GM12878 (cell line): ENCODE measurements around the gene ADAM10. TPM values are rescaled to one million over a fixed set of nuclear protein-coding genes. Genes with fewer than 3 reads are reported as not detected.

Experiments used
- ATAC-seq: fragments of 200-7000 bp; cut with Tn5 transposase; 3 replicates; pipeline ENCODE4 v1.9.1; 2020; ENCODE audit warnings: mild to moderate bottlenecking, moderate library complexity
- BruUV-seq: library from RNA; stranded (reverse); fragments of 400-500 nt; replicated peaks from 2 replicates; lab custom pipeline; 2021; lab: Mats Ljungman, UMichigan
- CTCF ChIA-PET: fragments of 300-600 bp; sonication (Branson Sonifier 250); formaldehyde crosslinking; extraction: SDS; loops from one replicate; lab custom pipeline; 2021; ENCODE audit warnings: inconsistent platforms; lab: Yijun Ruan, JAX
- POLR2A ChIA-PET: fragments of 350-600 bp; formaldehyde crosslinking; extraction: SDS; loops from one replicate; lab custom pipeline; 2021; ENCODE audit warnings: inconsistent platforms; lab: Charles Lee
- RAD21 ChIA-PET: fragments of 300-600 bp; sonication (Branson Sonifier 250); formaldehyde crosslinking; loops from one replicate; lab custom pipeline; 2023; ENCODE audit warnings: antibody characterized with exemption; ENCODE audit not compliant: unreplicated experiment; lab: Charles Lee
- SMC1A ChIA-PET: fragments of 300-600 bp; sonication (Branson Sonifier 250); formaldehyde crosslinking; loops from one replicate; lab custom pipeline; 2023; ENCODE audit not compliant: unreplicated experiment, uncharacterized antibody; lab: Charles Lee
- DNase-seq: peaks from one replicate; pipeline ENCODE4 v3.0.0-alpha.2; 2011; ENCODE audit warnings: low read depth, low spot score
- FAIRE-seq: peaks from 3 replicates; lab custom pipeline; 2011; peaks lifted over from hg19 to GRCh38; lab: Jason Lieb, UNC
- H2AFZ ChIP-seq: 2 replicates; pipeline ENCODE4 v1.6.0; 2011; ENCODE audit warnings: low read depth, low read length, control low read depth; ENCODE audit not compliant: control insufficient read depth
- H3K27ac ChIP-seq: 2 replicates; pipeline ENCODE4 v1.5.1; 2011; ENCODE audit warnings: control low read depth; ENCODE audit not compliant: control insufficient read depth, insufficient read depth
- H3K27me3 ChIP-seq, 2 experiments: replicated peaks in 1 of 2; 2 replicates each; pipeline versions ENCODE4 v1.6.0 to v1.6.1; 2011; ENCODE audit warnings: low read length in 1 of 2; ENCODE audit not compliant: control insufficient read depth in 2 of 2, insufficient read depth in 2 of 2
- H3K36me3 ChIP-seq, 2 experiments: 2 replicates each; pipeline ENCODE4 v1.5.1; 2011; ENCODE audit warnings: low read length in 1 of 2; ENCODE audit not compliant: control insufficient read depth in 2 of 2, insufficient read depth in 2 of 2
- H3K4me1 ChIP-seq: 2 replicates; pipeline ENCODE4 v1.6.1; 2011; ENCODE audit warnings: mild to moderate bottlenecking, low read length, moderate library complexity, mixed read lengths; ENCODE audit not compliant: control insufficient read depth, insufficient read depth
- H3K4me2 ChIP-seq: 2 replicates; pipeline ENCODE4 v1.6.0; 2011; ENCODE audit warnings: control low read depth; ENCODE audit not compliant: control insufficient read depth, insufficient read depth
- H3K4me3 ChIP-seq: fragments of 200-600 bp; sonication (generic); 2 replicates; pipeline ENCODE4 v1.5.1; 2016
- H3K79me2 ChIP-seq: 2 replicates; pipeline ENCODE4 v1.6.0; 2011; ENCODE audit warnings: low read length; ENCODE audit not compliant: control insufficient read depth, insufficient read depth
- H3K9ac ChIP-seq: 2 replicates; pipeline ENCODE4 v1.8.0; 2011; ENCODE audit warnings: low read length, control low read depth, mixed read lengths; ENCODE audit not compliant: control insufficient read depth, insufficient read depth
- H3K9me3 ChIP-seq: replicated peaks from 3 replicates; pipeline ENCODE4 v1.5.1; 2011; ENCODE audit warnings: mild to moderate bottlenecking, low read length; ENCODE audit not compliant: control insufficient read depth, insufficient read depth
- H4K20me1 ChIP-seq: 2 replicates; pipeline ENCODE4 v1.6.0; 2011; ENCODE audit not compliant: control insufficient read depth, insufficient read depth
- CEBPB ChIP-seq, 2 experiments: fragments of 150-350 bp in 1 of 2; IDR thresholded peaks; 2 replicates each; pipeline ENCODE4 v1.6.1; 2012 to 2014; ENCODE audit warnings: low read depth in 2 of 2, low read length in 2 of 2, borderline replicate concordance in 1 of 2, inconsistent platforms in 1 of 2
- CTCF ChIP-seq, 3 experiments: IDR thresholded peaks in 2 of 3; conservative IDR thresholded peaks in 1 of 3; 2 replicates each; pipeline ENCODE4 v1.5.1; 2011; ENCODE audit warnings: low read depth in 3 of 3, low read length in 3 of 3, mild to moderate bottlenecking in 3 of 3, control low read depth in 2 of 3, moderate library complexity in 2 of 3, inconsistent platforms in 1 of 3, mixed read lengths in 1 of 3; ENCODE audit not compliant: control insufficient read depth in 2 of 3, insufficient read depth in 1 of 3; ENCODE audit errors: extremely low read depth in 1 of 3
- E2F4 ChIP-seq: IDR thresholded peaks from 2 replicates; pipeline ENCODE4 v1.6.1; 2012; ENCODE audit warnings: low read depth, low read length, improper control_type of control experiment
- HDAC6 ChIP-seq: fragments of 200-600 bp; sonication (generic); IDR thresholded peaks from one replicate; pipeline ENCODE4 v1.8.0; 2017; ENCODE audit warnings: antibody characterized with exemption; ENCODE audit not compliant: unreplicated experiment
- MYB ChIP-seq: fragments of 150-350 bp; IDR thresholded peaks from 2 replicates; pipeline ENCODE4 v1.6.1; 2014; ENCODE audit warnings: mild to moderate bottlenecking, low read depth, low read length, borderline replicate concordance
- PML ChIP-seq: IDR thresholded peaks from 2 replicates; pipeline ENCODE4 v1.6.1; 2012; ENCODE audit warnings: low read length, inconsistent platforms
- RCOR1 ChIP-seq: conservative IDR thresholded peaks from 2 replicates; pipeline ENCODE4 v1.6.1; 2012; ENCODE audit warnings: low read depth, low read length, improper control_type of control experiment
- TAF1 ChIP-seq: IDR thresholded peaks from 2 replicates; pipeline ENCODE4 v1.6.1; 2011; ENCODE audit warnings: mild to moderate bottlenecking, low read depth, low read length, borderline replicate concordance
- ZZZ3 ChIP-seq: IDR thresholded peaks from 2 replicates; pipeline ENCODE4 v1.6.1; 2011; ENCODE audit warnings: low read depth; ENCODE audit not compliant: control insufficient read depth, insufficient read length
- WGBS: methylation state at CpG from one replicate; pipeline ENCODE4 v1.1.6; 2016; ENCODE audit warnings: low lambda C conversion rate; ENCODE audit not compliant: insufficient replicate concordance, insufficient coverage; ENCODE audit errors: missing lambda C conversion rate; 5-methylcytosine and 5-hydroxymethylcytosine counted together
- in situ Hi-C: fragments of 300-500 bp; cut with MboI; formaldehyde crosslinking; loops from 9 replicates; pipeline ENCODE4 v1.14.3; 2018; ENCODE audit warnings: mixed read lengths
- intact Hi-C: fragments of 100-400 bp; cut with micrococcal nuclease; formaldehyde crosslinking; loops from one replicate; pipeline ENCODE4 v1.14.2; 2022; ENCODE audit not compliant: unreplicated experiment
- polyA plus RNA-seq, 11 experiments: library from polyadenylated mRNA; depleted of rRNA in 4 of 11; unstranded in 6 of 11; stranded (reverse) in 5 of 11; fragments of >200 nt; fragmentation: Nextera tagmentation in 4 of 11; fragmentation: Illumina TruSeq in 1 of 11; extraction: Ambion mirVana in 4 of 11; extraction: Trizol in 1 of 11; gene quantifications; 1 replicate in 1 of 11; 2 replicates in 10 of 11; pipeline versions ENCODE4 v1.2.1 to v1.2.3, GENCODE V29; 2011 to 2016; ENCODE audit warnings: inconsistent platforms in 2 of 11, missing spikeins in 2 of 11, low read depth in 1 of 11
- total RNA-seq, 4 experiments: library from RNA; depleted of rRNA in 3 of 4; stranded (reverse); fragments of >200 nt in 3 of 4; fragmentation: Illumina TruSeq in 1 of 4; extraction: Trizol in 1 of 4; gene quantifications; 2 replicates each; pipeline versions ENCODE4 v1.2.1 to v1.2.3, GENCODE V29; 2013 to 2021

ADAM10 gene
- total and polyA plus RNA-seq, 10 of the 15 experiments (the other 5 are each of a cell fraction or from before 2014, with no cell fraction given): 10.0 to 88.9 (median 51.7) TPM

GRCh38 chr15:58740436-58740835 is 9.1 kb downstream of the ADAM10 start (continued):
- TF ChIP-seq CTCF (IDR thresholded peaks at IDR 0.05 in 2 of 3, conservative IDR thresholded peaks at IDR 0.05 in 1 of 3; ENCODE audit: control insufficient read depth in 2 of 3, extremely low read depth in 1 of 3, insufficient read depth in 1 of 3, low read depth in 3 of 3, low read length in 3 of 3) (no peak), ZZZ3 (no peak)

GRCh38 chr15:58738046-58738707 is 11.3 kb downstream of the ADAM10 start:
- WGBS: 97% methylated on average over 1 of the region's 1 CpG
- Histone ChIP-seq H3K9ac (no peak overlapping the region), H3K79me2 (peaks cover 92% of the 10 kb centered on the region), H3K9me3 (no peaks in the 10 kb centered on the region; the same call in 2 of the 3 replicates), H2AFZ (no peak overlapping the region), H3K4me3 (no peak overlapping the region), H3K4me2 (no peak overlapping the region), H3K27me3 (no peaks in the 10 kb centered on the region), H4K20me1 (no peaks in the 10 kb centered on the region), H3K27ac (no peak overlapping the region), H3K4me1 (no peaks in the 10 kb centered on the region), H3K36me3 (no peaks in the 10 kb centered on the region)
- POLR2A ChIA-PET: interaction anchor here (0.9 to 1.6 kb wide), 3 partner anchors 12 to 59 kb away, joined by 3 to 4 read pairs (median 3); no protein-coding TSS in a partner anchor
- intact Hi-C loops: no loop called here
- SMC1A ChIA-PET: interaction anchor here (0.7 to 3.4 kb wide), 4 partner anchors 9 to 763 kb away, joined by 3 to 19 read pairs (median 5); no protein-coding TSS in a partner anchor
- in situ Hi-C loops: no loop called here
- FAIRE-seq: no peak
- CTCF ChIA-PET: interaction anchor here (0.7 to 2.0 kb wide), 5 partner anchors 8 to 46 kb away, joined by 3 to 4 read pairs (median 4); no protein-coding TSS in a partner anchor
- DNase-seq: no peak
- BruUV-seq: no TSS peak
- TF ChIP-seq CEBPB (IDR thresholded peaks at IDR 0.05; ENCODE audit: borderline replicate concordance in 1 of 2, low read depth in 2 of 2, low read length in 2 of 2) (no peak), MYB (no peak), PML (no peak), TAF1 (no peak), HDAC6 (no peak), RCOR1 (no peak), E2F4 (no peak)
- RAD21 ChIA-PET: no interaction called here
- no peak for ATAC-seq
